KMS-11 (cell line): Measurements from ENCODE around the gene GUCD1.

Experiments
- H2AFZ ChIP-seq: fragments of 200-600 bp; sonication (generic); 2 replicates; pipeline ENCODE4 v1.6.1; 2016; ENCODE audit warnings: antibody characterized with exemption, mixed run types, low read depth
- H3K27ac ChIP-seq: fragments of 200-600 bp; sonication (generic); 2 replicates; pipeline ENCODE4 v1.6.1; 2016; ENCODE audit warnings: mild to moderate bottlenecking, mixed run types
- H3K27me3 ChIP-seq: fragments of 200-600 bp; sonication (generic); 2 replicates; pipeline ENCODE4 v1.6.1; 2017; ENCODE audit warnings: mild to moderate bottlenecking, low read depth, mixed run types, moderate library complexity; ENCODE audit not compliant: insufficient read depth
- H3K36me3 ChIP-seq: fragments of 200-600 bp; sonication (generic); 2 replicates; pipeline ENCODE4 v1.6.1; 2017; ENCODE audit warnings: mild to moderate bottlenecking, mixed run types; ENCODE audit not compliant: insufficient read depth
- H3K4me1 ChIP-seq: fragments of 200-600 bp; sonication (generic); 2 replicates; pipeline ENCODE4 v1.6.1; 2016; ENCODE audit warnings: mild to moderate bottlenecking, low read depth, mixed run types; ENCODE audit not compliant: poor library complexity, severe bottlenecking
- H3K4me2 ChIP-seq: fragments of 200-600 bp; sonication (generic); 2 replicates; pipeline ENCODE4 v1.7.0; 2016; ENCODE audit warnings: mild to moderate bottlenecking, mixed run types
- H3K4me3 ChIP-seq: fragments of 200-600 bp; sonication (generic); IDR thresholded peaks from 2 replicates; pipeline ENCODE4 v1.6.1; 2017; ENCODE audit warnings: low read depth, low read length, mixed read lengths; ENCODE audit not compliant: insufficient read depth
- H3K79me2 ChIP-seq: fragments of 200-600 bp; sonication (generic); 2 replicates; pipeline ENCODE4 v1.6.1; 2016; ENCODE audit warnings: low read depth, mixed run types; ENCODE audit not compliant: insufficient read depth
- H3K9ac ChIP-seq: fragments of 200-600 bp; sonication (generic); 2 replicates; pipeline ENCODE4 v1.6.1; 2016; ENCODE audit warnings: mild to moderate bottlenecking, mixed run types
- H4K20me1 ChIP-seq: fragments of 200-600 bp; sonication (generic); 2 replicates; pipeline ENCODE4 v1.6.1; 2016; ENCODE audit warnings: mild to moderate bottlenecking, mixed run types; ENCODE audit not compliant: insufficient read depth
- TF ChIP-seq, protein P1 (sequence below): fragments of 200-600 bp; sonication (generic); conservative IDR thresholded peaks from 2 replicates; pipeline ENCODE4 v1.6.1; 2017; ENCODE audit warnings: low read depth, mild to moderate bottlenecking, antibody characterized with exemption, low read length, moderate library complexity, mixed read lengths

The GUCD1 gene

DNA sequence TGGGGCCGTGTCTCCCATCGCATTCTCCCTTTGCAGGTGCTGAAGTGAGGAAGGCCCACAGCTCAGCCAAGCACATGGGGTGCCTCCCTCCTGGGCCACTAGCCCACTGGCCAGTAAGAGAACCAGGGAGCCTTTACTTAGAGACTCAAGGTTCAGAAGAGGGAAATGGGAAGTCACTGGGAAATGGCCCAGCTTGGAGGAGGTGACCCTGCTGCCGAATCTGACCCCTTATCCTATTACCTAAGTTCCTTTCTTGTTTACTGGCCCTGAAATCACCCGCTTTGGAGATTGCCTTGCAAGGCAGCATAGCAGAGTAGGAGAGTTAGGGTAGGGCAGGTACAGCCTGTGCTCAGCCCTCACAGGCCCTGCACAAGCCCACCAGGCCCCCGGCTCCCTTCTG is 35.4 kb downstream of the GUCD1 start:
- Histone ChIP-seq H3K4me3 (no peak overlapping the region), H3K9ac (no peak overlapping the region), H3K27ac (no peak overlapping the region), H2AFZ (no peak overlapping the region), H3K27me3 (no peaks in the 10 kb centered on the region), H4K20me1 (no peaks in the 10 kb centered on the region), H3K36me3 (no peaks in the 10 kb centered on the region), H3K4me2 (no peak overlapping the region), H3K79me2 (no peaks in the 10 kb centered on the region), H3K4me1 (peaks cover 13% of the 10 kb centered on the region)
- TF ChIP-seq, protein P1, sequence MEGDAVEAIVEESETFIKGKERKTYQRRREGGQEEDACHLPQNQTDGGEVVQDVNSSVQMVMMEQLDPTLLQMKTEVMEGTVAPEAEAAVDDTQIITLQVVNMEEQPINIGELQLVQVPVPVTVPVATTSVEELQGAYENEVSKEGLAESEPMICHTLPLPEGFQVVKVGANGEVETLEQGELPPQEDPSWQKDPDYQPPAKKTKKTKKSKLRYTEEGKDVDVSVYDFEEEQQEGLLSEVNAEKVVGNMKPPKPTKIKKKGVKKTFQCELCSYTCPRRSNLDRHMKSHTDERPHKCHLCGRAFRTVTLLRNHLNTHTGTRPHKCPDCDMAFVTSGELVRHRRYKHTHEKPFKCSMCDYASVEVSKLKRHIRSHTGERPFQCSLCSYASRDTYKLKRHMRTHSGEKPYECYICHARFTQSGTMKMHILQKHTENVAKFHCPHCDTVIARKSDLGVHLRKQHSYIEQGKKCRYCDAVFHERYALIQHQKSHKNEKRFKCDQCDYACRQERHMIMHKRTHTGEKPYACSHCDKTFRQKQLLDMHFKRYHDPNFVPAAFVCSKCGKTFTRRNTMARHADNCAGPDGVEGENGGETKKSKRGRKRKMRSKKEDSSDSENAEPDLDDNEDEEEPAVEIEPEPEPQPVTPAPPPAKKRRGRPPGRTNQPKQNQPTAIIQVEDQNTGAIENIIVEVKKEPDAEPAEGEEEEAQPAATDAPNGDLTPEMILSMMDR = no peak

DNA sequence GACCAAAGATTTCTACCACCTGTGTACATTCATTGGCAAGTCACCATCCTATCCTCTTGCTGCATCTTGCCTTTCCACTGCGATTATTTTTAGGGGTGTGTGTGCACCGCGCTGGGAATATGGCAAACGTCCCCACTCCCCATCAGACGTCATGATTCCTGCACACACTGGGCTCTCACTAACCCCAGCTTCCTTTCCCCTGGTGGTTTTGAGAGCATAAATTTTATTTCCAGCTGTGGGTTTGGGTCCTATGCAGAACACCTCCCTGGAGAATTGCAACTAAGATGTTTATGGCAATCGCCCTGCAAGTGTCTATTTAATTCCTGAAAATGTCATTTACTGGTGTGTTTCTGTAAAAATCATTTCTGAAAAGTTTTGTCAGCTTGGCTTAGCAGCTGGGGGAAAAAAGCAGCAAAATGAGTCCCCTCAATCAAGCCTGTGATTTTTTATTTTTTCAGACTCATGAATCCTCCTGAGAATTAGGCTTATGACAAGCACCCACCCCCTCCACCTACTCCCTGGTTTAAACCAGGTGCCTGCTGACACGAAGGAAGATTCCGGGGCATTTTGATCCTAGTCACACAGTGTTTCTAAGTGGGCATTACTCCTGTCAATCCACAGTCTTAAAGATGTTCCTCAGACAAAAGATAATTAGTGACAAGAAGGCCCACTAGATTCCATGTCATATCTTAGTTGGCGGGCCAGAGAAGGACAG is 36.0 kb downstream of the GUCD1 start:
- no peaks in the 10 kb centered on the region for H3K36me3 ChIP-seq
- no peaks in the 10 kb centered on the region for H3K27me3 ChIP-seq
- H2AFZ ChIP-seq = no peak overlapping the region
- peaks cover 13% of the 10 kb centered on the region for H3K4me1 ChIP-seq
- H4K20me1 ChIP-seq = no peaks in the 10 kb centered on the region
- TF ChIP-seq, protein P1 = no peak
- no peaks in the 10 kb centered on the region for H3K79me2 ChIP-seq
- H3K4me2 ChIP-seq = no peak overlapping the region
- H3K4me3 ChIP-seq = no peak overlapping the region
- no peak overlapping the region for H3K27ac ChIP-seq
- H3K9ac ChIP-seq = no peak overlapping the region

DNA sequence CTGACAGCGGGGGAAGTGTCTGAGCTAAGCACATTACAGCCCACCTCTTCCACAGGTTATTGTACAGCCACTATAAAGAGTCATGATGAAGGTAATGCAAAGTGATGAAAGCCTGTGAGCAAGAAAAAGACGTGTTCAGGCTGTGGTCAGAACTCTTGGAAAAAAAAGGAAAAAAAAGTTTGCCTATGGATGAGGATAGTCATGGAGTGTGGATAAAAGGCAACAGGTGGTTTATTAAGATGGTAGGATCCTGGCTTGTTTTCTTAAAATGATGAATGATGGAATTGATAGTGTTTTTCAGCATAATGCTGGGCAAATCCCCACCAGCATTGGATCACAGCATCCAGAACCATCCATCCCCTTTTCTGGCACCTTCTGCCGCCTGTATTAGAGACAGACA is 36.7 kb downstream of the GUCD1 start:
- no peak overlapping the region for H3K9ac ChIP-seq
- H2AFZ ChIP-seq = no peak overlapping the region
- H3K4me2 ChIP-seq = no peak overlapping the region
- no peaks in the 10 kb centered on the region for H3K36me3 ChIP-seq
- no peaks in the 10 kb centered on the region for H4K20me1 ChIP-seq
- no peaks in the 10 kb centered on the region for H3K27me3 ChIP-seq
- no peaks in the 10 kb centered on the region for H3K79me2 ChIP-seq
- H3K4me3 ChIP-seq = no peak overlapping the region
- no peak overlapping the region for H3K27ac ChIP-seq
- peaks cover 13% of the 10 kb centered on the region for H3K4me1 ChIP-seq
- TF ChIP-seq, protein P1 = no peak

DNA sequence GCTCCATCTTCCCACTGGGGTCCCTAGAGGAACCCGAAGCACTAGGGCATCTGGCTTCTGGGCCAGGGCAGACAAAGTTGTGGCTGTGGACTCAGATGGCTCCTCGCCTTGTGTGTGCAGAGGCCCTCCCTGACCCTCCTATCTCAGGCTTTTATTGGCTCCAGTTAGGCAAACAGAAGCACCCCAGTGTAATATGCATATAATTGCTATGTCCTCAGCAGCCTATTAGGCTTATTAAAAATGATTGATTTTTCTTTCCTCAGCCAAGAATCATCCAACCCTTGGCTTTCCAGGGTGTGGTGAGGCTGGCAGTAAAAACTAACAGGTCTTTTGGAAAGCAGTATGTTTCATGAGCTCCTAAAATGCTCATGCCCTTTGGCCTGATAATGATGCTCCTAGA is 37.5 kb downstream of the GUCD1 start:
- Histone ChIP-seq H3K4me2 (no peak overlapping the region), H3K36me3 (no peaks in the 10 kb centered on the region)

More for the DNA sequence above, 37.5 kb downstream of the GUCD1 start:
- Histone ChIP-seq H3K27ac (no peak overlapping the region), H3K9ac (no peak overlapping the region), H3K27me3 (no peaks in the 10 kb centered on the region), H3K79me2 (no peaks in the 10 kb centered on the region), H4K20me1 (no peaks in the 10 kb centered on the region), H2AFZ (no peak overlapping the region), H3K4me1 (peaks cover 13% of the 10 kb centered on the region), H3K4me3 (no peak overlapping the region)
- TF ChIP-seq, protein P1 = no peak
